ENCODE results near the gene C2orf92. TPM values are rescaled to one million over a fixed set of nuclear protein-coding genes. Genes with fewer than 3 reads are reported as not detected.

C2orf92 gene
- total RNA-seq, 1 donor from 2014 or later, result 3.3 TPM

- Mint-ChIP-seq H3K9me3 (peaks cover 5% of the 10 kb centered on the region), H3K36me3 (no peaks in the 10 kb centered on the region), H3K27ac (no peak overlapping the region), H3K27me3 (ENCODE audit: insufficient read depth, low read depth) (no peaks in the 10 kb centered on the region), H3K4me3 (no peak overlapping the region), H3K4me1 (no peaks in the 10 kb centered on the region)
- Histone ChIP-seq H3K27me3 (no peaks in the 10 kb centered on the region), H3K4me2 (no peak overlapping the region), H3K4me3 (no peak overlapping the region), H3K9ac (no peak overlapping the region), H3K27ac (no peak overlapping the region), H3K9me3 (ENCODE audit: low read depth) (no peaks in the 10 kb centered on the region), H3K36me3 (no peaks in the 10 kb centered on the region), H4K20me1 (ENCODE audit: low read depth) (no peaks in the 10 kb centered on the region), H2AFZ (replicated peaks) (no peak overlapping the region), H3F3A (ENCODE audit: low read depth) (no peaks in the 10 kb centered on the region), H3K79me2 (ENCODE audit: low read depth) (no peaks in the 10 kb centered on the region), H3K4me1 (no peaks in the 10 kb centered on the region)
- DNase-seq (ENCODE audit: low spot score), result no peak
- TF ChIP-seq EZH2phosphoT487 (IDR thresholded peaks at IDR 0.05) (no peak), EZH2 (IDR thresholded peaks at IDR 0.05) (no peak), CTCF (IDR thresholded peaks at IDR 0.05) (no peak)
These were observed 58.7 kb downstream of the C2orf92 start for GRCh38 chr2:97728091-97728731.

DNA sequence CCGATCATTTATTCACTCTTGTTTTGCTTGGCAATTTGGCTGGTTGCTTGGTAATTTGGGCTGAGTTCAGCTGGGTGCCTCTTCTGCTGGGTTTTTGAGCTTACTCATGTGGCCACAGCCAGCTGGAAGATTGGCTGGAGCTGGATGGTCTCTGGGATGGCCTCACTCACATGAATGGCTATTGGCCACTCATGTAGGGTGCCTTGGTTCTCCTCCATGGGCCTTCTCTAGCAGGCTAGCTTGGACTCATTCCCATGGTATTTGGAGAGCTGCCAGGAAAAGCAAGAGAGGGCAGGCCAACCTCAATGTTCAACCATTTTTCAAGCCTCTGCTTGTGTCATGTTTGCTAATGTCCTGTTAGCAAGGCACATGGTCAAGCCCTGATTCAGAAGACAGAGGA is 60.7 kb downstream of the C2orf92 start:
- H3K36me3 Mint-ChIP-seq, result no peaks in the 10 kb centered on the region
- no peak for TF ChIP-seq CTCF (IDR thresholded peaks at IDR 0.05)
- TF ChIP-seq EZH2phosphoT487 (IDR thresholded peaks at IDR 0.05), result no peak
- TF ChIP-seq EZH2 (IDR thresholded peaks at IDR 0.05), result no peak
- no peak overlapping the region for H3K4me3 ChIP-seq
- H3K27me3 ChIP-seq, result no peaks in the 10 kb centered on the region
- H3K27ac ChIP-seq, result no peak overlapping the region
- H3K4me1 ChIP-seq, result no peaks in the 10 kb centered on the region
- H3K9me3 ChIP-seq (ENCODE audit: low read depth), result no peaks in the 10 kb centered on the region
- H3K4me3 Mint-ChIP-seq, result no peak overlapping the region
- no peaks in the 10 kb centered on the region for H4K20me1 ChIP-seq (ENCODE audit: low read depth)
- H3K27ac Mint-ChIP-seq, result no peak overlapping the region
- H3K79me2 ChIP-seq (ENCODE audit: low read depth), result no peaks in the 10 kb centered on the region
- H3K9me3 Mint-ChIP-seq, result peaks cover 5% of the 10 kb centered on the region
- H3K36me3 ChIP-seq, result no peaks in the 10 kb centered on the region
- no peak overlapping the region for H3K4me2 ChIP-seq
- no peak overlapping the region for H2AFZ ChIP-seq (replicated peaks)
- H3F3A ChIP-seq (ENCODE audit: low read depth), result no peaks in the 10 kb centered on the region
- H3K27me3 Mint-ChIP-seq (ENCODE audit: insufficient read depth, low read depth), result no peaks in the 10 kb centered on the region
- DNase-seq (ENCODE audit: low spot score), result no peak
- no peak overlapping the region for H3K9ac ChIP-seq
- no peaks in the 10 kb centered on the region for H3K4me1 Mint-ChIP-seq

DNA sequence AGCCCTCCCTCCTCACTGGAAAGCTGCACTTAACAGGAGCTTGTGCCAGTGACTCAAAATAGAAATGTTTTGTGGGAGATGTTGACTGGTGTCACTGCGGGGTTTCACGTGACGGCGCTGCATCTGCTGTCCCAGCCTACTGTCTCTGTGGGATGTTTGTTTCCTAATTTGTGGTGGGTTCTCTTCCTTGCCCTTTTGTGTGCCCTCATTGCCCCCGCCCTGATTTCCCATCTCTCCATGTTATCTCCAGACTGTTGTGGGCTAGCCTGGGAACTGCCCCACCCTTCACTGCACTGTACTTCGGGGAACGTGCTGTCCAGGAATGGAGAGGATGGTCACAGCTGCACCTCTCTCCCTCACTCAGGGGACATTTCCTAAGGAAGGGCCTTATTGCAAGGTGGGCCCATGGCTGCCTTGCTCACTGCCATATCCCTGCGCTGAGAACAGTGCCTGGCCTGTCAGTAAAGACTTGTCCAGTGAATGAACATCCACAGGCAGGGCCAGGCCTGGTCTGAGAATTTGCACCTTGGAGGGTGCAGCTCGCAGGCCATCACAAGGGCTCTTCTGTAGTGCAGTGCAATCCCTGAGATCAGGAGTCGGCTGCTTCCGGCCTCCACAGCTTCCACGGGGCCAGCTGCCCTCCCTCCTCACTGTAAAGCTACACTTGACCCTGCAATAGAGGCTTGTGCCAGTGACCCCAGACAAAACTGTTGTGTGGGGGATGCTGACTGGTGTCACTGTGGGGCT is 61.9 kb downstream of the C2orf92 start:
- peaks cover 3% of the 10 kb centered on the region for H3K27me3 Mint-ChIP-seq (ENCODE audit: insufficient read depth, low read depth)

More for the DNA sequence above, 61.9 kb downstream of the C2orf92 start:
- Histone ChIP-seq H4K20me1 (ENCODE audit: low read depth) (no peaks in the 10 kb centered on the region), H3K4me1 (no peaks in the 10 kb centered on the region), H3F3A (ENCODE audit: low read depth) (no peaks in the 10 kb centered on the region), H3K9me3 (ENCODE audit: low read depth) (no peaks in the 10 kb centered on the region), H3K9ac (no peak overlapping the region), H3K79me2 (ENCODE audit: low read depth) (no peaks in the 10 kb centered on the region), H3K4me2 (no peak overlapping the region), H3K4me3 (no peak overlapping the region), H3K27ac (no peak overlapping the region), H2AFZ (replicated peaks) (no peak overlapping the region), H3K27me3 (no peaks in the 10 kb centered on the region), H3K36me3 (no peaks in the 10 kb centered on the region)
- no peak overlapping the region for H3K4me3 Mint-ChIP-seq
- TF ChIP-seq CTCF (IDR thresholded peaks at IDR 0.05) (no peak), EZH2phosphoT487 (IDR thresholded peaks at IDR 0.05) (no peak), EZH2 (IDR thresholded peaks at IDR 0.05) (no peak)
- no peak overlapping the region for H3K27ac Mint-ChIP-seq
- H3K36me3 Mint-ChIP-seq, result no peaks in the 10 kb centered on the region
- no peaks in the 10 kb centered on the region for H3K4me1 Mint-ChIP-seq
- peaks cover 5% of the 10 kb centered on the region for H3K9me3 Mint-ChIP-seq
- no peak for DNase-seq (ENCODE audit: low spot score)

All from neural progenitor cell (in vitro differentiated cells).